Activated CD4-positive, alpha-beta memory T cell treated with anti-CD3 and anti-CD28 coated beads for 36 hours (primary cell): Measurements from ENCODE around the gene PIAS1. TPM values are rescaled to one million over a fixed set of nuclear protein-coding genes. Genes with fewer than 3 reads are reported as not detected.
A peak's percentile ranks its signal among the peaks of the same experiment; 100 is the strongest.
"Not testable (repeated sequence)": the region's sequence is repeated elsewhere in the genome, so short reads cannot be mapped to it uniquely, and the experiment has no call there.

ENCODE experiments used
- CTCF ChIA-PET: fragments of 350-600 bp; sonication (Branson Sonifier 250); formaldehyde crosslinking; loops from one replicate; lab custom pipeline; 2021; ENCODE audit warnings: antibody characterized with exemption, inconsistent platforms; lab: Charles Lee
- POLR2A ChIA-PET: fragments of 350-600 bp; sonication (Branson Sonifier 250); formaldehyde crosslinking; loops from one replicate; lab custom pipeline; 2021; ENCODE audit warnings: antibody characterized with exemption; lab: Charles Lee
- DNase-seq: peaks from one replicate; pipeline ENCODE4 v3.0.0-alpha.2; 2020
- H3K27ac Mint-ChIP-seq: one replicate; pipeline ENCODE4 v1.8.0; 2021; ENCODE audit warnings: mixed read lengths
- H3K27me3 Mint-ChIP-seq: one replicate; pipeline ENCODE4 v1.8.0; 2021; ENCODE audit warnings: mixed read lengths
- H3K36me3 Mint-ChIP-seq: one replicate; pipeline ENCODE4 v1.8.0; 2021; ENCODE audit warnings: mixed read lengths
- H3K4me1 Mint-ChIP-seq: one replicate; pipeline ENCODE4 v1.8.0; 2021; ENCODE audit warnings: low read depth, mixed read lengths
- H3K4me3 Mint-ChIP-seq: one replicate; pipeline ENCODE4 v1.8.0; 2021; ENCODE audit warnings: mild to moderate bottlenecking, mixed read lengths
- H3K9me3 Mint-ChIP-seq: one replicate; pipeline ENCODE4 v1.8.0; 2021; ENCODE audit warnings: mixed read lengths
- intact Hi-C: fragments of 100-400 bp; cut with micrococcal nuclease; formaldehyde crosslinking; loops from one replicate; pipeline ENCODE4 v1.15.1; 2023
- total RNA-seq, 2 experiments: library from RNA; stranded (reverse); gene quantifications; one replicate each; pipeline ENCODE4 v1.2.3, GENCODE V29; 2021

PIAS1 gene
- 10 to 100 TPM; 29.4 to 30.9 TPM for total RNA-seq

GRCh38 chr15:68053701-68054627 is at the start of gene PIAS1:
Gene PIAS1 (plus strand): TSS chr15:68054315. CDS start chr15:68054327, 12 bp downstream.
- Mint-ChIP-seq H3K36me3 (peaks cover 4% of the 10 kb centered on the region), H3K9me3 (no peaks in the 10 kb centered on the region), H3K27me3 (peaks cover 7% of the 10 kb centered on the region), H3K27ac (peak within 1 kb of the TSS; percentile 92), H3K4me1 (peaks cover 49% of the 10 kb centered on the region), H3K4me3 (peak within 1 kb of the TSS; percentile 98)
- intact Hi-C loops: loop anchor here (1.0 to 10.0 kb wide), 4 partner anchors 175 to 529 kb away; partner anchors contain the start of genes C15orf61, CLN6, FEM1B and RNU6-1
- POLR2A ChIA-PET: interaction anchor here (0.8 to 1.8 kb wide), 7 partner anchors 27 to 223 kb away, joined by 3 to 13 read pairs (median 4); partner anchors contain the start of genes CLN6 and FEM1B
- peak; percentile 96 for DNase-seq
- CTCF ChIA-PET: interaction anchor here (1.5 to 2.0 kb wide), 2 partner anchors 101 to 190 kb away, joined by 4 to 7 read pairs; no protein-coding TSS in a partner anchor

- H3K27ac Mint-ChIP-seq, POLR2A ChIA-PET: not testable (repeated sequence)
Measured at GRCh38 chr15:68007642-68008041, 46.5 kb upstream of the PIAS1 start.

GRCh38 chr15:68010361-68011153 is 43.6 kb upstream of the PIAS1 start:
- intact Hi-C loops: no loop called here
- Mint-ChIP-seq H3K9me3 (peaks cover 15% of the 10 kb centered on the region), H3K27ac (no peak overlapping the region), H3K4me3 (no peak overlapping the region), H3K4me1 (no peaks in the 10 kb centered on the region), H3K36me3 (peaks cover 4% of the 10 kb centered on the region), H3K27me3 (peaks cover 14% of the 10 kb centered on the region)
- CTCF ChIA-PET: no interaction called here
- POLR2A ChIA-PET: no interaction called here
- no peak for DNase-seq

More at GRCh38 chr15:68007642-68008041, 46.5 kb upstream of the PIAS1 start:
- intact Hi-C loops, DNase-seq, H3K4me1 Mint-ChIP-seq, H3K4me3 Mint-ChIP-seq, CTCF ChIA-PET, H3K36me3 Mint-ChIP-seq: not testable (repeated sequence)
- Mint-ChIP-seq H3K27me3 (peaks cover 14% of the 10 kb centered on the region), H3K9me3 (peaks cover 15% of the 10 kb centered on the region)

- Mint-ChIP-seq H3K36me3 (peaks cover 2% of the 10 kb centered on the region), H3K4me3 (no peak overlapping the region), H3K4me1 (no peaks in the 10 kb centered on the region), H3K9me3 (peaks cover 3% of the 10 kb centered on the region), H3K27ac (no peak overlapping the region), H3K27me3 (peaks cover 13% of the 10 kb centered on the region)
- POLR2A ChIA-PET: no interaction called here
- CTCF ChIA-PET: no interaction called here
- intact Hi-C loops: no loop called here
- DNase-seq: no peak
Measured at GRCh38 chr15:68012911-68013310, 41.2 kb upstream of the PIAS1 start.

- DNase-seq: no peak
- intact Hi-C loops: no loop called here
- Mint-ChIP-seq H3K4me1 (no peaks in the 10 kb centered on the region), H3K9me3 (no peaks in the 10 kb centered on the region), H3K27ac (no peak overlapping the region), H3K27me3 (peaks cover 8% of the 10 kb centered on the region), H3K36me3 (no peaks in the 10 kb centered on the region), H3K4me3 (no peak overlapping the region)
- CTCF ChIA-PET: no interaction called here
- POLR2A ChIA-PET: no interaction called here
Measured at GRCh38 chr15:68014219-68014618, 39.9 kb upstream of the PIAS1 start.

- H3K27ac Mint-ChIP-seq: no peak overlapping the region
- no peaks in the 10 kb centered on the region for H3K4me1 Mint-ChIP-seq
- ChIA-PET CTCF (interaction anchor here (0.6 kb wide), 1 partner anchor 78 kb away, joined by 5 read pairs; no protein-coding TSS in a partner anchor), POLR2A (no interaction called here)
- DNase-seq: no peak
- H3K36me3 Mint-ChIP-seq: no peaks in the 10 kb centered on the region
- H3K9me3 Mint-ChIP-seq: no peaks in the 10 kb centered on the region
- H3K4me3 Mint-ChIP-seq: no peak overlapping the region
- intact Hi-C loops: no loop called here
- H3K27me3 Mint-ChIP-seq: peaks cover 1% of the 10 kb centered on the region
Measured at GRCh38 chr15:68015244-68015643, 38.9 kb upstream of the PIAS1 start.

GRCh38 chr15:68017201-68017600 is 36.9 kb upstream of the PIAS1 start:
- CTCF ChIA-PET: no interaction called here
- no peaks in the 10 kb centered on the region for H3K4me1 Mint-ChIP-seq
- H3K36me3 Mint-ChIP-seq: no peaks in the 10 kb centered on the region
- intact Hi-C loops: no loop called here
- POLR2A ChIA-PET: no interaction called here
- DNase-seq: no peak
- H3K27ac Mint-ChIP-seq: no peak overlapping the region
- peaks cover 1% of the 10 kb centered on the region for H3K27me3 Mint-ChIP-seq
- H3K4me3 Mint-ChIP-seq: no peak overlapping the region
- H3K9me3 Mint-ChIP-seq: no peaks in the 10 kb centered on the region

GRCh38 chr15:68018797-68019444 is 35.2 kb upstream of the PIAS1 start:
- Mint-ChIP-seq H3K27ac (no peak overlapping the region), H3K9me3 (no peaks in the 10 kb centered on the region), H3K36me3 (no peaks in the 10 kb centered on the region), H3K4me3 (no peak overlapping the region), H3K4me1 (no peaks in the 10 kb centered on the region), H3K27me3 (peaks cover 1% of the 10 kb centered on the region)
- POLR2A ChIA-PET: no interaction called here
- CTCF ChIA-PET: no interaction called here
- no peak for DNase-seq
- intact Hi-C loops: no loop called here

- peaks cover 1% of the 10 kb centered on the region for H3K27me3 Mint-ChIP-seq
- intact Hi-C loops: no loop called here
- H3K27ac Mint-ChIP-seq: no peak overlapping the region
- no peaks in the 10 kb centered on the region for H3K4me1 Mint-ChIP-seq
- ChIA-PET CTCF (no interaction called here), POLR2A (interaction anchor here (0.6 kb wide), 1 partner anchor 244 kb away, joined by 4 read pairs; no protein-coding TSS in a partner anchor)
- DNase-seq: no peak
- no peaks in the 10 kb centered on the region for H3K36me3 Mint-ChIP-seq
- no peak overlapping the region for H3K4me3 Mint-ChIP-seq
- H3K9me3 Mint-ChIP-seq: no peaks in the 10 kb centered on the region
Measured at GRCh38 chr15:68019814-68020525, 34.1 kb upstream of the PIAS1 start.

- ChIA-PET POLR2A (no interaction called here), CTCF (no interaction called here)
- peaks cover 1% of the 10 kb centered on the region for H3K27me3 Mint-ChIP-seq
- no peaks in the 10 kb centered on the region for H3K36me3 Mint-ChIP-seq
- H3K4me1 Mint-ChIP-seq: no peaks in the 10 kb centered on the region
- H3K4me3 Mint-ChIP-seq: no peak overlapping the region
- intact Hi-C loops: no loop called here
- H3K9me3 Mint-ChIP-seq: no peaks in the 10 kb centered on the region
- no peak for DNase-seq
- no peak overlapping the region for H3K27ac Mint-ChIP-seq
Measured at GRCh38 chr15:68020685-68021084, 33.4 kb upstream of the PIAS1 start.

- Mint-ChIP-seq H3K36me3 (no peaks in the 10 kb centered on the region), H3K27ac (no peak overlapping the region), H3K4me1 (no peaks in the 10 kb centered on the region), H3K27me3 (peaks cover 1% of the 10 kb centered on the region), H3K9me3 (no peaks in the 10 kb centered on the region), H3K4me3 (no peak overlapping the region)
- ChIA-PET POLR2A (no interaction called here), CTCF (interaction anchor here (1.2 kb wide), 1 partner anchor 8 kb away, joined by 4 read pairs; no protein-coding TSS in a partner anchor)
- no peak for DNase-seq
- intact Hi-C loops: no loop called here
Measured at GRCh38 chr15:68022061-68022460, 32.1 kb upstream of the PIAS1 start.
